CD4-positive, CD25-positive, alpha-beta regulatory T cell (primary cell): ENCODE measurements around the gene ACTG1. TPM values are rescaled to one million over a fixed set of nuclear protein-coding genes. Genes with fewer than 3 reads are reported as not detected.
"Not testable (repeated sequence)": the region's sequence is repeated elsewhere in the genome, so short reads cannot be mapped to it uniquely, and the experiment has no call there.

ENCODE experiments used
- ATAC-seq, 2 donors: fragments of 150-1000 bp; cut with Tn5 transposase; one replicate each; pipeline ENCODE4 v1.10.0; 2021; ENCODE audit warnings: low read depth in 2 of 2, moderate number of reproducible peaks in 2 of 2, moderate library complexity in 1 of 2
- DNase-seq, 3 donors: peaks; one replicate each; pipeline versions ENCODE4 v3.0.0 to v3.0.0-alpha.2; 2012 to 2022; ENCODE audit warnings: mixed read lengths in 1 of 3
- H3K27ac ChIP-seq: one replicate; pipeline ENCODE4 v1.7.0; 2013; ENCODE audit warnings: mild to moderate bottlenecking, low read length; ENCODE audit not compliant: insufficient read depth, poor library complexity, severe bottlenecking
- H3K27me3 ChIP-seq: one replicate; pipeline ENCODE4 v1.7.0; 2013; ENCODE audit warnings: low read length; ENCODE audit not compliant: control insufficient read depth, insufficient read depth
- H3K36me3 ChIP-seq: one replicate; pipeline ENCODE4 v1.7.0; 2013; ENCODE audit warnings: mild to moderate bottlenecking, low read length, moderate library complexity; ENCODE audit not compliant: control insufficient read depth, insufficient read depth
- H3K4me1 ChIP-seq: 2 replicates; pipeline ENCODE4 v1.7.0; 2013; ENCODE audit warnings: mild to moderate bottlenecking, low read length; ENCODE audit not compliant: insufficient read depth, control insufficient read depth, poor library complexity, severe bottlenecking
- H3K4me3 ChIP-seq: one replicate; pipeline ENCODE4 v1.7.0; 2013; ENCODE audit warnings: low read depth, mild to moderate bottlenecking, low read length, moderate library complexity
- H3K9me3 ChIP-seq, 2 experiments: 1 replicate in 1 of 2; 2 replicates in 1 of 2; pipeline ENCODE4 v1.7.0; 2013; ENCODE audit warnings: low read length in 2 of 2, mild to moderate bottlenecking in 1 of 2, moderate library complexity in 1 of 2; ENCODE audit not compliant: control insufficient read depth in 2 of 2
- H3K27ac Mint-ChIP-seq, 3 donors: one replicate each; pipeline ENCODE4 v1.8.0; 2020 to 2022; ENCODE audit warnings: mild to moderate bottlenecking in 3 of 3, mixed read lengths in 3 of 3, moderate library complexity in 2 of 3
- H3K27me3 Mint-ChIP-seq: one replicate; pipeline ENCODE4 v1.8.0; 2022; ENCODE audit warnings: mild to moderate bottlenecking, mixed read lengths
- H3K36me3 Mint-ChIP-seq: one replicate; pipeline ENCODE4 v1.8.0; 2020; ENCODE audit warnings: mixed read lengths
- H3K4me1 Mint-ChIP-seq, 4 donors: one replicate each; pipeline ENCODE4 v1.8.0; 2020 to 2022; ENCODE audit warnings: mixed read lengths in 4 of 4, mild to moderate bottlenecking in 1 of 4
- H3K4me3 Mint-ChIP-seq, 4 donors: one replicate each; pipeline ENCODE4 v1.8.0; 2020 to 2022; ENCODE audit warnings: mild to moderate bottlenecking in 4 of 4, mixed read lengths in 4 of 4, moderate library complexity in 3 of 4
- H3K9me3 Mint-ChIP-seq, 7 donors: one replicate each; pipeline ENCODE4 v1.8.0; 2020 to 2022; ENCODE audit warnings: mixed read lengths in 7 of 7, mild to moderate bottlenecking in 3 of 7, moderate library complexity in 2 of 7
- polyA plus RNA-seq, 4 donors: library from polyadenylated mRNA; unstranded; fragments of 300-500 nt; fragmentation: Illumina TruSeq; gene quantifications; one replicate each; pipeline ENCODE4 v1.2.3, GENCODE V29; 2021
- total RNA-seq: library from RNA; stranded (reverse); gene quantifications from one replicate; pipeline ENCODE4 v1.2.3, GENCODE V29; 2022

Gene ACTG1
- total and polyA plus RNA-seq, 5 donors from 2014 or later = 1,684 to 2,724 (median 2,347) TPM

DNA sequence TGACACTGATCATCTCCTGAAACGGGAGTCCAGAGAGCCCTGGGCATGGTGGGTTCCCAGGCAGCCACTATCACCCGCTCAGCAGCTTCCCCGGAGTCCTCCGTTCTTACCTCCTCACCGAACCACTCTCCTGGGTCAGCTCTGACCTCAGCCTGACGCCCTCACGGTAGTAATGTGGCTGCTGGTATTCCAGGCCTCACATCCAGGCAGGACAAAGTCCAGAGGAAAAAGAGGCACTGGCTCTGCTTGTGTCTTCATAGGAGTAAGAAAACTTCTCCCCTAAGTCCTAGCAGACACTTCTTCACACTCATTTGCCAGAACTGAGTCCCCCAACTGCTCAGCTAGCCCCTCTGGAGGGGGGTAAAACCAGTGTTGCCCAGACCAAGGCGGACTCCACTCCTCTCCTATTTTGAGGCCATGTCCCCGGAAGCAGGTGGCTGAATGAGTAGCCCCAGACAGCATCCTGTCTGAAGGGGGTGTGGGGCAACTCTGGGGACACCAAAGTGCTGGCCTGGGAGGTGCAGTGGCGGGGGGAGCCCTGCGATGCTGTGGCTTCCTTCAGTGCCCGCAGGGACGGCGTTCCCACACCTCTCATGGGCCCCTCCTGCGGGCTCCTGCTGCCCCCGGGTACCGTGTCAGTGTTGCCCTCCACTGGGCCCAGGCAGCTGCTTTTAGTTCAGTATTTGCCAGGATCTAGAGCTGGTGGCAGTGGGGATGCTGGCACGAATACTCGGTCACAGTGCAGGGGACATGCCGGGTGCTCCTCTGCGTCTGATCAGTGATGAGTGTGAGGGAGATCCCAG is 20.9 kb upstream of the ACTG1 start:
- Histone ChIP-seq H3K9me3 (no peaks in the 10 kb centered on the region), H3K4me3 (no peak overlapping the region), H3K36me3 (peaks cover 4% of the 10 kb centered on the region), H3K4me1 (peaks cover 11% of the 10 kb centered on the region), H3K27me3 (peaks cover 3% of the 10 kb centered on the region), H3K27ac (no peak overlapping the region)
- Mint-ChIP-seq H3K27ac (no peak overlapping the region), H3K4me1 (no peaks in the 10 kb centered on the region), H3K27me3 (peaks cover 19% of the 10 kb centered on the region), H3K36me3 (peaks cover 5% of the 10 kb centered on the region), H3K4me3 (no peak overlapping the region), H3K9me3 (no peaks in the 10 kb centered on the region)
- DNase-seq (no peak), ATAC-seq (no peak)

GRCh38 chr17:81532490-81533287 is 20.1 kb upstream of the ACTG1 start:
- no peak overlapping the region for H3K27ac Mint-ChIP-seq
- no peaks in the 10 kb centered on the region for H3K4me1 Mint-ChIP-seq
- Histone ChIP-seq H3K4me1 (peaks cover 11% of the 10 kb centered on the region), H3K36me3 (no peaks in the 10 kb centered on the region), H3K9me3 (no peaks in the 10 kb centered on the region), H3K27me3 (peaks cover 3% of the 10 kb centered on the region), H3K4me3 (no peak overlapping the region), H3K27ac (no peak overlapping the region)
- no peak overlapping the region for H3K4me3 Mint-ChIP-seq
- H3K9me3 Mint-ChIP-seq = no peaks in the 10 kb centered on the region
- no peak for DNase-seq
- H3K27me3 Mint-ChIP-seq = peaks cover 17% of the 10 kb centered on the region
- ATAC-seq = no peak
- no peaks in the 10 kb centered on the region for H3K36me3 Mint-ChIP-seq

GRCh38 chr17:81531998-81532404 is 19.4 kb upstream of the ACTG1 start:
- H3K27me3 Mint-ChIP-seq = peaks cover 17% of the 10 kb centered on the region
- not testable (repeated sequence) for H3K9me3 ChIP-seq, H3K27ac Mint-ChIP-seq, H3K4me3 ChIP-seq, H3K36me3 Mint-ChIP-seq, DNase-seq, H3K27ac ChIP-seq, H3K4me3 Mint-ChIP-seq, H3K4me1 ChIP-seq, ATAC-seq, H3K9me3 Mint-ChIP-seq, H3K27me3 ChIP-seq, H3K36me3 ChIP-seq, H3K4me1 Mint-ChIP-seq

- not testable (repeated sequence) for H3K27ac ChIP-seq, H3K9me3 Mint-ChIP-seq, H3K27me3 ChIP-seq, H3K36me3 Mint-ChIP-seq, H3K4me1 ChIP-seq, H3K27ac Mint-ChIP-seq, H3K9me3 ChIP-seq, DNase-seq, ATAC-seq, H3K4me1 Mint-ChIP-seq, H3K4me3 ChIP-seq, H3K4me3 Mint-ChIP-seq, H3K36me3 ChIP-seq
- peaks cover 14% of the 10 kb centered on the region for H3K27me3 Mint-ChIP-seq
These were observed 18.4 kb upstream of the ACTG1 start for GRCh38 chr17:81531013-81531412.

DNA sequence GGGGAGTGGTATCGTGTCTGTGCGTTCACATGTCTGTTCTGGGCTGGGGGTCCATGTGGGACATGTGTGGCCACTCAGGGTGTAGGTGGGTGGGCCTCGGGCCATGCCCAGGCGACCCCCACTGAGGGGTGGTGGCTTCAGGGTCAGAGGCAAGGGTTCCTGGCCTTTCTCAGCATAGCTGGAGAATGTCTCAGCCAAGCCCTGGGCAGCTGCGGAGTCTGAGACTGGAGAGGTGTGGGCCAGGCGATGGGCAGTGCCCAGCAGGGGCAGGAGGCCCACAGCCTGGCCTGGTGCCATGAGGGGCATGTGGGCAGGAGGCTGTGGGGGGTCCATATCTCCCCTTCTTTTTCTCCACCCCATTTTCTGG is 16.8 kb upstream of the ACTG1 start:
- Mint-ChIP-seq H3K36me3 (no peaks in the 10 kb centered on the region), H3K27me3 (peaks cover 12% of the 10 kb centered on the region), H3K9me3 (no peaks in the 10 kb centered on the region), H3K27ac (no peak overlapping the region), H3K4me3 (no peak overlapping the region), H3K4me1 (no peaks in the 10 kb centered on the region)
- no peaks in the 10 kb centered on the region for H3K9me3 ChIP-seq
- ATAC-seq (no peak), DNase-seq (no peak)
- no peak overlapping the region for H3K27ac ChIP-seq
- H3K4me1 ChIP-seq = no peaks in the 10 kb centered on the region
- peaks cover under 1% of the 10 kb centered on the region for H3K27me3 ChIP-seq
- H3K4me3 ChIP-seq = no peak overlapping the region
- no peaks in the 10 kb centered on the region for H3K36me3 ChIP-seq

GRCh38 chr17:81528651-81529436 is 16.2 kb upstream of the ACTG1 start:
- H3K36me3 Mint-ChIP-seq = no peaks in the 10 kb centered on the region
- H3K4me3 ChIP-seq = no peak overlapping the region
- peaks cover 11% of the 10 kb centered on the region for H3K27me3 Mint-ChIP-seq
- no peaks in the 10 kb centered on the region for H3K4me1 Mint-ChIP-seq
- H3K27me3 ChIP-seq = no peaks in the 10 kb centered on the region
- H3K9me3 Mint-ChIP-seq = no peaks in the 10 kb centered on the region
- no peak overlapping the region for H3K27ac ChIP-seq
- no peak for DNase-seq
- no peak overlapping the region for H3K27ac Mint-ChIP-seq
- H3K4me1 ChIP-seq = no peaks in the 10 kb centered on the region
- no peak for ATAC-seq
- H3K4me3 Mint-ChIP-seq = no peak overlapping the region
- no peaks in the 10 kb centered on the region for H3K36me3 ChIP-seq
- no peaks in the 10 kb centered on the region for H3K9me3 ChIP-seq

DNA sequence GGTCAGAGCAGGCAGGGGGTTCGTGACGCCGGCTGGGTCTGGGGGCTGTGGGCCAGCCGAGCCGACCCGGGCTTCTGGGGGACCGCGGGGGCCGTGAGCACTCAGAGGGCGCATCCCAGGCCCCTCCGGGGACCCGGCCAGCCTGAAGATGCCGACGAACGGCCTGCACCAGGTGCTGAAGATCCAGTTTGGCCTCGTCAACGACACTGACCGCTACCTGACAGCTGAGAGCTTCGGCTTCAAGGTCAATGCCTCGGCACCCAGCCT is 15.7 kb upstream of the ACTG1 start:
- Histone ChIP-seq H3K9me3 (no peaks in the 10 kb centered on the region), H3K36me3 (no peaks in the 10 kb centered on the region), H3K27ac (no peak overlapping the region), H3K4me1 (no peaks in the 10 kb centered on the region), H3K4me3 (no peak overlapping the region), H3K27me3 (no peaks in the 10 kb centered on the region)
- no peaks in the 10 kb centered on the region for H3K36me3 Mint-ChIP-seq
- no peak overlapping the region for H3K27ac Mint-ChIP-seq
- no peaks in the 10 kb centered on the region for H3K4me1 Mint-ChIP-seq
- no peak overlapping the region for H3K4me3 Mint-ChIP-seq
- DNase-seq (no peak), ATAC-seq (no peak)
- peaks cover 11% of the 10 kb centered on the region for H3K27me3 Mint-ChIP-seq
- no peaks in the 10 kb centered on the region for H3K9me3 Mint-ChIP-seq
